HG02798 (cell line): ENCODE data around the gene RFX1.

Source experiments
- ATAC-seq: cut with Tn5 transposase; IDR thresholded peaks from one replicate; pipeline ENCODE4 v1.9.1; 2021; ENCODE audit warnings: mild to moderate bottlenecking; ENCODE audit not compliant: unreplicated experiment, poor library complexity

Gene RFX1

DNA sequence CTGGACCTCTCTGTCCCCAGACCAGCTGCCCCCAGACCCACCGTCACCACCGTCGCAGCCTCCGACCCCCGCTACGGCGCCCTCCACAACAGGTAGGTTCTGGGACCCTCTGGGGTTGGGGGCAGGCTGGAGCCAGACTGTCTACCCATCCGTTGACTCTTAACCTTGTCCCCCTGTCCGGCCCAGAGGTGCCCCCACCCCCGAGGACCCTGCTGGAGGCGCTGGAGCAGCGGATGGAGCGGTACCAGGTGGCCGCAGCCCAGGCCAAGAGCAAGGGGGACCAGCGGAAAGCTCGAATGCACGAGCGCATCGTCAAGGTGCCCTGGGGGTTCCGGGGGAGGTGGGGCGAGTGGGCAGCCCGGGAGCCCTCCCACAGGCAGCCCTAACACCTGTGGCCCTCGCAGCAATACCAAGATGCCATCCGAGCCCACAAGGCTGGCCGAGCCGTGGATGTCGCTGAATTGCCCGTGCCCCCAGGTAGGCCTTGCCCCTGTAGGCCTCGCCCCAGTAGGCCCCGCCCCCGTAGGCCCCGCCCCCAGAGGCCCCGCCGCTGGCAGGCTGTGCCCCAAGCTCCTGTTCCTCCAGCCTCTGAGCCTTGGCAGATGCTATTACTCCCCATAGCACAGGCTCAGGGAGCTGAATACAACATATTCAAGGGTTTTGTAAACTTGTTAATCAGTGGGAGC is 87.3 kb downstream of the RFX1 start:
- ATAC-seq, result no peak

GRCh38 chr19:13917888-13918406 is 88.2 kb downstream of the RFX1 start:
- no peak for ATAC-seq

GRCh38 chr19:13914777-13915176 is 91.3 kb downstream of the RFX1 start:
- no peak for ATAC-seq

DNA sequence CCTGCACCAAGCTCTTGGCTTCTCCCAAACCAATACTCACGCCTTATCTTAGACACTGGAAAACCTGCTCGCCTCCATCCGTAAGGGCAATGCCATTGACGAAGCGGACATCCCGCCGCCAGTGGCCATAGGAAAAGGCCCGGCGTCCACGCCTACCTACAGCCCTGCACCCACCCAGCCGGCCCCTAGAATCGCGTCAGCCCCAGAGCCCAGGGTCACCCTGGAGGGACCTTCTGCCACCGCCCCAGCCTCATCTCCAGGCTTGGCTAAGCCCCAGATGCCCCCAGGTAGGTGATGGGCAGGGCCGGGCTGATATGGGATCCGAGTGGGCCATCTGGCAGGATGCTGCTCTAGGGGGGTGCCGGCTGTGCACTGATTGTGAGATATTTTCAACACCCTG is 92.8 kb downstream of the RFX1 start:
- ATAC-seq, result no peak
